ENCODE results near the gene METTL25.

METTL25 gene

DNA sequence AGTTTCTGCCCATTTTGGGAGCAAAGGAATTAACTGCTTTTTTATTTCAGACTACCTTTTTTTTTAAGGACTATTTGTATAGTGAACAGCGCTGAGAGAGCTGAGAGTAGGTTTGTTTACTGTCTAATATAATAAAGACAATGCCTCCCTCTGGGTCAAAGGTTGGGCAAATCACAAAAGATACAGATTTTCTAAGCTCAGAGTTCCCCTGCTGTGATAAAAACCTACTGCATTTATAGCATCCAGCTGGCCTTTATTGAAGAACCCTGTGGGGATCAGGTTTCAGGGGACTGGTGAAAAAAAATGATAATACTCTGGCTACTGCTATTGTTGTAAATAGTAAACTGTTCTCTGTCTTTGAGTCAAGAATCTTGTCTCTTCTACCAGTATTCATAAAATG lies 28.8 kb upstream of the METTL25 start:
- DNase-seq = no peak
- Histone ChIP-seq H3K4me1 (ENCODE audit: low read length) (peaks cover 5% of the 10 kb centered on the region; the same call in 1 of the 2 replicates), H3K79me2 (ENCODE audit: low read length) (no peaks in the 10 kb centered on the region), H3K9ac (ENCODE audit: low read length) (no peak overlapping the region), H3K9me2 (replicated peaks; ENCODE audit: insufficient read depth, low read length) (no peaks in the 10 kb centered on the region), H2AFZ (ENCODE audit: low read length) (no peak overlapping the region), H3K36me3 (replicated peaks; ENCODE audit: insufficient read depth, low read length) (no peaks in the 10 kb centered on the region), H3K4me2 (ENCODE audit: low read depth, low read length) (no peak overlapping the region), H3F3A (ENCODE audit: insufficient read depth, low read length) (no peaks in the 10 kb centered on the region), H3K4me3 (ENCODE audit: low read length) (no peak overlapping the region), H3K9me3 (replicated peaks; ENCODE audit: insufficient read depth, low read length) (no peaks in the 10 kb centered on the region), H3K27me3 (replicated peaks; ENCODE audit: insufficient read depth, low read length) (no peaks in the 10 kb centered on the region), H4K20me1 (ENCODE audit: insufficient read depth, low read length) (no peaks in the 10 kb centered on the region), H3K27ac (ENCODE audit: low read length) (no peak overlapping the region)
- TF ChIP-seq, protein P1, sequence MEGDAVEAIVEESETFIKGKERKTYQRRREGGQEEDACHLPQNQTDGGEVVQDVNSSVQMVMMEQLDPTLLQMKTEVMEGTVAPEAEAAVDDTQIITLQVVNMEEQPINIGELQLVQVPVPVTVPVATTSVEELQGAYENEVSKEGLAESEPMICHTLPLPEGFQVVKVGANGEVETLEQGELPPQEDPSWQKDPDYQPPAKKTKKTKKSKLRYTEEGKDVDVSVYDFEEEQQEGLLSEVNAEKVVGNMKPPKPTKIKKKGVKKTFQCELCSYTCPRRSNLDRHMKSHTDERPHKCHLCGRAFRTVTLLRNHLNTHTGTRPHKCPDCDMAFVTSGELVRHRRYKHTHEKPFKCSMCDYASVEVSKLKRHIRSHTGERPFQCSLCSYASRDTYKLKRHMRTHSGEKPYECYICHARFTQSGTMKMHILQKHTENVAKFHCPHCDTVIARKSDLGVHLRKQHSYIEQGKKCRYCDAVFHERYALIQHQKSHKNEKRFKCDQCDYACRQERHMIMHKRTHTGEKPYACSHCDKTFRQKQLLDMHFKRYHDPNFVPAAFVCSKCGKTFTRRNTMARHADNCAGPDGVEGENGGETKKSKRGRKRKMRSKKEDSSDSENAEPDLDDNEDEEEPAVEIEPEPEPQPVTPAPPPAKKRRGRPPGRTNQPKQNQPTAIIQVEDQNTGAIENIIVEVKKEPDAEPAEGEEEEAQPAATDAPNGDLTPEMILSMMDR (IDR thresholded peaks at IDR 0.05; ENCODE audit: low read length) = no peak
- TF ChIP-seq EZH2phosphoT487 (IDR thresholded peaks at IDR 0.05; ENCODE audit: low read length) (no peak), EZH2 (optimal IDR thresholded peaks at IDR 0.05; ENCODE audit: low read depth, low read length) (no peak)

DNA sequence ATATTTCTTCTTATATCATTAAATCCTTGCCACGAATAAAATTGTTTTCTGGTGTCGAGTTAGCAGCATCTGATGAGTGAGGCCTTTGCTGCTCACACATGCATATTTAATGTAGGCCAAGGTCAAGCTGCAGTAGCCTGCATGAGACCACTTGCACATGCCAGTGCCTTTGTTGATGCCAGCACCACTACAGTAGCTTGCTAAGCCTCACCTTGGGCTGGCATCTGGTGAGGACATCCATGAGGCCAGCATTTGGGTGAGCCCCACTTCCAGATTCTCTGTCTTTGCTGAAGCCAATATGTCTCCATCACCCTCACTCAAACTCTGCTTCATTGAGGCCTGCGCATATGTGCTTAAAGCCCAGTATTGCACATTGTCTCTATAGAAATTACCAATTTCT lies 8.2 kb upstream of the METTL25 start:
- Histone ChIP-seq H3K4me2 (ENCODE audit: low read depth, low read length) (no peak overlapping the region), H3K4me3 (ENCODE audit: low read length) (no peak overlapping the region), H3K9me3 (replicated peaks; ENCODE audit: insufficient read depth, low read length) (no peaks in the 10 kb centered on the region), H2AFZ (ENCODE audit: low read length) (no peak overlapping the region), H3K9ac (ENCODE audit: low read length) (no peak overlapping the region), H3K36me3 (replicated peaks; ENCODE audit: insufficient read depth, low read length) (peaks cover 7% of the 10 kb centered on the region; the same call in 1 of the 2 replicates), H3K27me3 (replicated peaks; ENCODE audit: insufficient read depth, low read length) (no peaks in the 10 kb centered on the region), H3K27ac (ENCODE audit: low read length) (no peak overlapping the region), H3K4me1 (ENCODE audit: low read length) (no peaks in the 10 kb centered on the region), H3F3A (ENCODE audit: insufficient read depth, low read length) (no peaks in the 10 kb centered on the region), H3K79me2 (ENCODE audit: low read length) (no peaks in the 10 kb centered on the region), H3K9me2 (replicated peaks; ENCODE audit: insufficient read depth, low read length) (no peaks in the 10 kb centered on the region), H4K20me1 (ENCODE audit: insufficient read depth, low read length) (no peaks in the 10 kb centered on the region)
- TF ChIP-seq EZH2 (optimal IDR thresholded peaks at IDR 0.05; ENCODE audit: low read depth, low read length) (no peak), EZH2phosphoT487 (IDR thresholded peaks at IDR 0.05; ENCODE audit: low read length) (no peak)
- TF ChIP-seq, protein P1 (IDR thresholded peaks at IDR 0.05; ENCODE audit: low read length) = no peak
- DNase-seq = no peak

DNA sequence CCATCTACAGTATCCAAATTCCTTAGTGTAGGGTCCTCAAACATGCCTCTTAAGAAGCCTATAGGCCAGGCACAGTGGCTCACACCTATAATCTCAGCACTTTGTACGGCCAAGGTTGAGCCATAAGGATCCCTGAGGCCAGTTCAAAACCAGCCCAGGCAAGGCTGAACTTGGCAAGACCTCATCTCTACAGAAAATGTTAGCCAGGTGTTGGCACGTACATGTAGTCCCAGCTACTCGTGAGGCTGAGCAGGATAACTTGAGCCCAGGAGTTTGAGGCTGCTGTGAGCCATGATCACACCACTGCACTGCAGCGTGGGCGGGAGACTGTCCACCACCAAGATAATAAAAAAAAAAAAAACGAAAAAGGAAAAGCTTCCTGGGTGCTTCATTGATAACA lies 6.9 kb upstream of the METTL25 start:
- H3K27me3 ChIP-seq (replicated peaks; ENCODE audit: insufficient read depth, low read length) = no peaks in the 10 kb centered on the region
- H3K4me1 ChIP-seq (ENCODE audit: low read length) = 0 out of 2 replicates have a peak, but pooled peaks cover 5% of the 10 kb centered on the region
- TF ChIP-seq EZH2phosphoT487 (IDR thresholded peaks at IDR 0.05; ENCODE audit: low read length) (no peak), EZH2 (optimal IDR thresholded peaks at IDR 0.05; ENCODE audit: low read depth, low read length) (no peak)
- TF ChIP-seq, protein P1 (IDR thresholded peaks at IDR 0.05; ENCODE audit: low read length) = no peak
- peaks cover 12% of the 10 kb centered on the region for H3K36me3 ChIP-seq (replicated peaks; ENCODE audit: insufficient read depth, low read length)
- no peaks in the 10 kb centered on the region for H3K9me2 ChIP-seq (replicated peaks; ENCODE audit: insufficient read depth, low read length)
- no peak overlapping the region for H3K4me3 ChIP-seq (ENCODE audit: low read length)
- peaks cover 12% of the 10 kb centered on the region for H3K79me2 ChIP-seq (ENCODE audit: low read length)
- no peak overlapping the region for H2AFZ ChIP-seq (ENCODE audit: low read length)
- H3K27ac ChIP-seq (ENCODE audit: low read length) = no peak overlapping the region
- no peak for DNase-seq
- no peaks in the 10 kb centered on the region for H4K20me1 ChIP-seq (ENCODE audit: insufficient read depth, low read length)
- no peaks in the 10 kb centered on the region for H3K9me3 ChIP-seq (replicated peaks; ENCODE audit: insufficient read depth, low read length)
- H3F3A ChIP-seq (ENCODE audit: insufficient read depth, low read length) = no peaks in the 10 kb centered on the region
- no peak overlapping the region for H3K9ac ChIP-seq (ENCODE audit: low read length)
- H3K4me2 ChIP-seq (ENCODE audit: low read depth, low read length) = no peak overlapping the region
